Common myeloid progenitor, CD34-positive (primary cell): ENCODE measurements around the gene EGFL8. TPM values are rescaled to one million over a fixed set of nuclear protein-coding genes. Genes with fewer than 3 reads are reported as not detected.
A peak's percentile ranks its signal among the peaks of the same experiment; 100 is the strongest.

Source experiments
- CTCF ChIA-PET: fragments of 350-600 bp; sonication (Branson Sonifier 250); formaldehyde crosslinking; loops from one replicate; lab custom pipeline; 2021; ENCODE audit warnings: antibody characterized with exemption; lab: Charles Lee
- POLR2A ChIA-PET: fragments of 350-600 bp; sonication (Branson Sonifier 250); formaldehyde crosslinking; loops from one replicate; lab custom pipeline; 2021; ENCODE audit warnings: antibody characterized with exemption; lab: Charles Lee
- DNase-seq, 3 donors: peaks; one replicate each; pipeline versions ENCODE4 v3.0.0 to v3.0.0-alpha.2; 2013
- H3K27ac ChIP-seq, 2 experiments: 1 replicate in 1 of 2; 2 replicates in 1 of 2; pipeline ENCODE4 v1.7.0; 2013; ENCODE audit warnings: inconsistent platforms in 2 of 2, low read length in 2 of 2, mild to moderate bottlenecking in 2 of 2, low read depth in 1 of 2, moderate library complexity in 1 of 2; ENCODE audit not compliant: severe bottlenecking in 2 of 2, insufficient read depth in 1 of 2, poor library complexity in 1 of 2
- H3K27me3 ChIP-seq, 5 experiments: replicated peaks in 2 of 5; 1 replicate in 3 of 5; 2 replicates in 2 of 5; pipeline versions ENCODE4 v1.6.1 to v1.7.0; 2013; ENCODE audit warnings: low read length in 4 of 5, mild to moderate bottlenecking in 2 of 5, moderate library complexity in 2 of 5, inconsistent platforms in 1 of 5; ENCODE audit not compliant: insufficient read depth in 5 of 5, control insufficient read depth in 4 of 5
- H3K36me3 ChIP-seq, 4 experiments: 1 replicate in 2 of 4; 2 replicates in 2 of 4; pipeline versions ENCODE4 v1.6.1 to v1.7.0; 2013; ENCODE audit warnings: low read length in 3 of 4, control low read depth in 1 of 4, mild to moderate bottlenecking in 1 of 4; ENCODE audit not compliant: control insufficient read depth in 4 of 4, insufficient read depth in 4 of 4
- H3K4me1 ChIP-seq, 4 experiments: 1 replicate in 3 of 4; 2 replicates in 1 of 4; pipeline versions ENCODE4 v1.6.1 to v1.7.1; 2013; ENCODE audit warnings: low read length in 3 of 4, mild to moderate bottlenecking in 3 of 4, control low read depth in 1 of 4, inconsistent platforms in 1 of 4, moderate library complexity in 1 of 4; ENCODE audit not compliant: control insufficient read depth in 4 of 4, insufficient read depth in 4 of 4; ENCODE audit errors: control extremely low read depth in 1 of 4
- H3K4me3 ChIP-seq, 7 experiments: 1 replicate in 4 of 7; 2 replicates in 3 of 7; pipeline versions ENCODE4 v1.5.1 to v1.7.0; 2013; ENCODE audit warnings: mild to moderate bottlenecking in 7 of 7, low read length in 6 of 7, moderate library complexity in 6 of 7, inconsistent platforms in 2 of 7, low read depth in 2 of 7, control low read depth in 1 of 7; ENCODE audit not compliant: insufficient read depth in 4 of 7, control insufficient read depth in 1 of 7; ENCODE audit errors: extremely low read depth in 1 of 7
- H3K9me3 ChIP-seq, 5 experiments: 1 replicate in 4 of 5; 2 replicates in 1 of 5; pipeline versions ENCODE4 v1.6.1 to v1.7.1; 2013; ENCODE audit warnings: low read length in 4 of 5, mild to moderate bottlenecking in 2 of 5, inconsistent platforms in 1 of 5, low read depth in 1 of 5, moderate library complexity in 1 of 5; ENCODE audit not compliant: control insufficient read depth in 4 of 5, insufficient read depth in 2 of 5; ENCODE audit errors: control extremely low read depth in 1 of 5
- WGBS: methylation state at CpG from one replicate; pipeline ENCODE4 v1.1.5; 2013; ENCODE audit not compliant: insufficient coverage; 5-methylcytosine and 5-hydroxymethylcytosine counted together
- polyA plus RNA-seq: library from polyadenylated mRNA; unstranded; fragments of 120-200 nt; gene quantifications from one replicate; pipeline ENCODE4 v1.2.1, GENCODE V29; 2013

EGFL8 gene
- 18.7 TPM for polyA plus RNA-seq

DNA sequence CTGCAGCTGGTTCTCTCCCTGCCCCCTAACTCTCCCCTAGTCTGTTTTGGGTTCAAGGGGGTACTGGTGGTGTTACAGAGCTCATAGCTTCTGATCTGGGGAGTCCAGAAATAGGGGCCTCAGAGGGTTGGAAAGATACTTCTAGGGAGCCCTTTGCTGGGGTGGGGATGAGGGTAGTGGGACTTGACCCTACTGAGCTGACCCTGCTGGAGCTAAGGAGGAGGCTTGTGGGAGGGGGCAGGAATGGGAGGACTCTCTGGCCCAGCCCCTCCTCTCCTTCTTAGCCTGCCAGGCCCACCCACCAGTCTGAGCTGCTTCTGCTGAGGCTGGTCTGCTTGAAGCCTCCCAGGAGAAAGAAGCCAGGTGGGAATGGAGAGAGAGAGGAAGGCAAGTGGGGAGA, at the start of gene EGFL8:
Gene EGFL8 (plus strand): TSS at position 301 of the 400 bp plus-strand sequence. CDS start 1,571 bp downstream, outside the sequence.
- Histone ChIP-seq H3K27ac (no peak within 1 kb of the TSS), H3K9me3 (no peaks in the 10 kb centered on the region), H3K36me3 (peaks cover 7 to 56% (median 39%) of the 10 kb centered on the region in 4 experiments), H3K4me3 (no peak within 1 kb of the TSS), H3K27me3 (no peaks in the 10 kb centered on the region), H3K4me1 (no peaks in the 10 kb centered on the region)
- ChIA-PET POLR2A (no interaction called here), CTCF (interaction anchor here (0.6 to 2.2 kb wide), 7 partner anchors 9 to 94 kb away, joined by 3 to 11 read pairs (median 3); no protein-coding TSS in a partner anchor)
- no peak for DNase-seq

GRCh38 chr6:32114796-32115195, 49.6 kb upstream of the EGFL8 start:
- H3K4me3 ChIP-seq, result no peak overlapping the region
- peaks cover 7 to 56% (median 35%) of the 10 kb centered on the region in 4 experiments for H3K36me3 ChIP-seq
- no peak for DNase-seq
- 89% methylated on average over 3 of the region's 8 CpGs for WGBS
- H3K4me1 ChIP-seq, result peaks cover 0 to 3% (median under 1%) of the 10 kb centered on the region in 4 experiments
- H3K9me3 ChIP-seq, result no peaks in the 10 kb centered on the region
- POLR2A ChIA-PET, result no interaction called here
- no peaks in the 10 kb centered on the region for H3K27me3 ChIP-seq
- CTCF ChIA-PET, result interaction anchor here (1.1 kb wide), 1 partner anchor 11 kb away, joined by 3 read pairs; no protein-coding TSS in a partner anchor
- no peak overlapping the region for H3K27ac ChIP-seq

- CTCF ChIA-PET, result interaction anchor here (1.9 to 3.8 kb wide), 2 partner anchors 13 to 27 kb away, joined by 4 to 31 read pairs; partner anchors contain the start of genes ATF6B and FKBPL
Observed at GRCh38 chr6:32115623-32116022, 48.8 kb upstream of the EGFL8 start.

DNA sequence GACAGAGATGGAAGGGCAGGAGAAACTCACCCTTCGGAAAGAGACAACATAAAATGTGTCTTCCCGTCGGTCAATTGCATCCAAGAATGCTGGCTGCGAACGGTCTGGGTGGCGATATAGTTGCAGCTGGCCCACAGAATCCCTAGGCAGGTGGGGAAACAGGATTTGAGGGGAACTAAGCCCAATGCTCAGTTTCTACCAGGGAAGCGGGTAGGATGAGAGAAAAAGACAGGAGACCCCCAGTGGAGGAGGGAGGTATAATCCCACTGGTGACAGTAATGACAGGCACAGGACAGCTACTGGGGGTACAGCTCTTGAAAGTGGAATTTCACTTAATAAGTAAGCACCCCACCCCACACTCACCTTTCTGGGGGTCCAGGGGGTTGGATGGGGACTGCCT, 47.7 kb upstream of the EGFL8 start:
- Histone ChIP-seq H3K4me1 (peaks cover 0 to 2% (median 0%) of the 10 kb centered on the region in 4 experiments), H3K4me3 (no peak overlapping the region), H3K27ac (no peak overlapping the region), H3K36me3 (peaks cover 18 to 69% (median 46%) of the 10 kb centered on the region in 4 experiments), H3K27me3 (no peaks in the 10 kb centered on the region), H3K9me3 (no peaks in the 10 kb centered on the region)
- DNase-seq, result peak in 2 of 3 donors; percentile 39 to 50
- CTCF ChIA-PET, result interaction anchor here (0.6 to 3.8 kb wide), 13 partner anchors 12 to 252 kb away, joined by 3 to 31 read pairs (median 4); partner anchors contain the start of genes ATF6B, DXO, EGFL8 and FKBPL
- POLR2A ChIA-PET, result interaction anchor here (1.2 kb wide), 1 partner anchor 34 kb away, joined by 3 read pairs; no protein-coding TSS in a partner anchor
- 98% methylated on average over 6 of the region's 7 CpGs for WGBS

More at GRCh38 chr6:32115623-32116022, 48.8 kb upstream of the EGFL8 start:
- no peak overlapping the region for H3K27ac ChIP-seq
- peaks cover 0 to 2% (median 0%) of the 10 kb centered on the region in 4 experiments for H3K4me1 ChIP-seq
- H3K36me3 ChIP-seq, result peaks cover 8 to 61% (median 37%) of the 10 kb centered on the region in 4 experiments
- H3K4me3 ChIP-seq, result no peak overlapping the region
- H3K27me3 ChIP-seq, result no peaks in the 10 kb centered on the region
- DNase-seq, result no peak
- POLR2A ChIA-PET, result no interaction called here
- H3K9me3 ChIP-seq, result no peaks in the 10 kb centered on the region
- WGBS, result 95% methylated on average over 3 of the region's 6 CpGs

DNA sequence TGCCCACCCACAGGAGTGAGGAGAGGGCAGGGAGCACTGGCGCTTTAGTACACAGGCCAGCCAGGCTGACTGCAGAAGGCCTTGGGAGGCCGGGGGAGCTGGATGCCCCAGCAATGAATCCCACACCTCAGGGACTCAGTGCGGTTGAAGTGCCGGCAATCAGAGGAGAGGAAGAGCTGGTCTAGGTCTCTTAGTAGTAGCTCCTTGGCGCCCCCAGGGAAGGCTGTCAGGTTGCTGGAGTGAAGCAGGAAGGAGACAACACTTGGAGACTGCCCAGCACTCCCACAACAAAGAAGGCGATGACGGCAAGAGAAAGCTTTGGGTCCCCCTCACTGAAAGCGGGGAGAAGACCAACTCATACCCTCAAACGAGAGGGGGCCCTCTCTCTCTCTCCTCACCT, 46.9 kb upstream of the EGFL8 start:
- no peak overlapping the region for H3K27ac ChIP-seq
- POLR2A ChIA-PET, result interaction anchor here (1.2 kb wide), 1 partner anchor 33 kb away, joined by 3 read pairs; no protein-coding TSS in a partner anchor
- peaks cover 18 to 76% (median 53%) of the 10 kb centered on the region in 4 experiments for H3K36me3 ChIP-seq
- no peaks in the 10 kb centered on the region for H3K9me3 ChIP-seq
- WGBS, result 86% methylated on average over 5 of the region's 9 CpGs
- no peaks in the 10 kb centered on the region for H3K27me3 ChIP-seq
- peaks cover 0 to 2% (median 0%) of the 10 kb centered on the region in 4 experiments for H3K4me1 ChIP-seq
- no peak for DNase-seq
- H3K4me3 ChIP-seq, result no peak overlapping the region
- CTCF ChIA-PET, result interaction anchor here (0.9 to 3.8 kb wide), 14 partner anchors 11 to 165 kb away, joined by 3 to 31 read pairs (median 4); partner anchors contain the start of genes ATF6B, DXO, EGFL8 and FKBPL

GRCh38 chr6:32118782-32119628, 45.4 kb upstream of the EGFL8 start:
- Histone ChIP-seq H3K27ac (no peak overlapping the region), H3K36me3 (peaks cover 19 to 79% (median 53%) of the 10 kb centered on the region in 4 experiments), H3K9me3 (no peaks in the 10 kb centered on the region), H3K4me1 (peaks cover 0 to 2% (median 0%) of the 10 kb centered on the region in 4 experiments), H3K27me3 (no peaks in the 10 kb centered on the region), H3K4me3 (no peak overlapping the region)
- CTCF ChIA-PET, result interaction anchor here (0.8 to 3.8 kb wide), 20 partner anchors 9 to 676 kb away, joined by 3 to 31 read pairs (median 4); partner anchors contain the start of genes ATF6B, FKBPL, GPSM3 and TNXB
- POLR2A ChIA-PET, result no interaction called here
- peak; percentile 76 to 85 (median 83) for DNase-seq
- WGBS, result 32% methylated on average over 13 of the region's 17 CpGs
